AG10803 (cell line): ENCODE data around the gene KRT73.

Source experiments
- DNase-seq: peaks from one replicate; pipeline ENCODE4 v3.0.0; 2010; ENCODE audit warnings: low read depth
- H3K4me3 ChIP-seq: 2 replicates; pipeline ENCODE4 v1.5.1; 2011; ENCODE audit warnings: mild to moderate bottlenecking, low read length, control low read depth
- CTCF ChIP-seq: conservative IDR thresholded peaks from 2 replicates; pipeline ENCODE4 v1.5.1; 2011; ENCODE audit warnings: mild to moderate bottlenecking, low read length, control low read depth, inconsistent platforms

KRT73 gene

GRCh38 chr12:52618216-52618615 lies at the start of gene KRT73:
Gene KRT73 (minus strand): TSS chr12:52618559. CDS start chr12:52618524, 35 bp downstream.
- TF ChIP-seq CTCF = no peak
- no peak within 1 kb of the TSS for H3K4me3 ChIP-seq
- DNase-seq = no peak

- no peak for TF ChIP-seq CTCF
- no peak for DNase-seq
- no peak overlapping the region for H3K4me3 ChIP-seq
These were observed 49.6 kb upstream of the KRT73 start for GRCh38 chr12:52667931-52668330.

GRCh38 chr12:52667509-52667908 lies 49.1 kb upstream of the KRT73 start:
- no peak overlapping the region for H3K4me3 ChIP-seq
- no peak for DNase-seq
- TF ChIP-seq CTCF = peak; percentile 36

GRCh38 chr12:52666471-52666870 lies 48.1 kb upstream of the KRT73 start:
- DNase-seq = no peak
- no peak overlapping the region for H3K4me3 ChIP-seq
- TF ChIP-seq CTCF = no peak

- TF ChIP-seq CTCF = no peak
- DNase-seq = no peak
- no peak overlapping the region for H3K4me3 ChIP-seq
These were observed 45.1 kb upstream of the KRT73 start for GRCh38 chr12:52663420-52663819.

DNA sequence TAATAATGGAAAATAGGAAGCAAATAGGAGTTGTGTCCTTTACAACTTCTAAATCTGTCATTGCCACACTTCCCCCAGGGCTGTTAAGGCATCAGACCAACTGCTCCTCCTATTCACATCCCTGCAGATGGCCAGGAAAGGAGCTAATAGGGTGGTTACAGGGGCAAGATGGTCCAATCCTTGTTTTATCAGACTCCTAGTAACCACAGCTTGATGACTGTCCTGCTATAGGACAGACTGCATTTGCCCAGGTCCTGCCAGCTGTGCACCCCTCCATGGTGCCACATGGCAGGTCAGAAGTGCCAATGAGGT lies 44.5 kb upstream of the KRT73 start:
- no peak for TF ChIP-seq CTCF
- DNase-seq = no peak
- H3K4me3 ChIP-seq = no peak overlapping the region

DNA sequence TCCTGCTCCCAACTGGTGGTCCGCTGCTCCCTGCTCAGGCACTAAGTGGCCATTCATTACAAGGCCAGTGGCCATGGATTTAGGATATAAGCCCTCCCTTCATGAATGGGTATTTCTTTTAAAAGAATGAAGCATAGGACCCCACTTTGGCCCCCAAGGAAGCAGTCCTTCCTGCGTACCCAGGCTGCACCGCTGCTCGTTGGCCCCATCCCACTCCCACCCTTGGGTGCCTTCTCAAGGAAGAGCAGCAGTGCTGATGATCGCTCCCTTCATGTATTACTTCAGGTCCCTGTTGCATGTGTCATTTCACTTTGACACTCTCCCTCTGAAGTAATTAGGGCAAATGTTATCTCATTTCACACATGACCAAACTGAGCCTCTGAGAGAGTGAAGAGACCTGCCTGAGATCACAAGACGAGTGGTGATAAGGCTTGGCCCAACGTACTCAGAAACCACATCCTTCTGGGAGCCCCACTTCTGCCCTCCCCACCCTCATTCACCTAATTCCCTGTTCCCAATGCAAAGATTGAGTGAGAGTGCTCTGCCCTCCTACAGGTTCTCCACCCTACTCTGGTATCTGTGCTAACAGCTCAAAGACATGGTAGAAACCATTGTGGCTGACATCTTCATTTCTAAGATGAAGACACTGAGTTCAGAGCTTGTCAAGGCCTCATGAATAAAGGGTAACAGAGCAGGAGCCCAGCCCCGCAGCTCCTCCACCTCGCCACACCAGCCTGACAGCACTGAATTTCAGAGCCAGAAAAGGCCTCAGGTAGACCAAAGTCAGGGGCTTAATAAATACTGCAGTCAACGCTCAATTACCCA lies 43.9 kb upstream of the KRT73 start:
- H3K4me3 ChIP-seq = no peak overlapping the region
- no peak for DNase-seq

More for the DNA sequence above, 43.9 kb upstream of the KRT73 start:
- no peak for TF ChIP-seq CTCF
